IMR-90 (cell line): ENCODE results near the gene TRDMT1.

ENCODE experiments used
- CEBPB ChIP-seq: IDR thresholded peaks from 2 replicates; pipeline ENCODE4 v1.6.1; 2012; ENCODE audit warnings: low read depth, low read length, improper control_type of control experiment
- MAFK ChIP-seq: IDR thresholded peaks from 2 replicates; pipeline ENCODE4 v1.6.1; 2012; ENCODE audit warnings: low read depth, low read length, improper control_type of control experiment
- MXI1 ChIP-seq: IDR thresholded peaks from 2 replicates; pipeline ENCODE4 v1.6.1; 2012; ENCODE audit warnings: low read depth, mild to moderate bottlenecking, low read length, moderate library complexity, borderline replicate concordance
- POLR2A ChIP-seq: IDR thresholded peaks from 2 replicates; pipeline ENCODE4 v1.6.1; 2012; ENCODE audit warnings: mild to moderate bottlenecking, low read depth, low read length
- RAD21 ChIP-seq: IDR thresholded peaks from 2 replicates; pipeline ENCODE4 v1.6.1; 2012; ENCODE audit warnings: low read length, improper control_type of control experiment
- RCOR1 ChIP-seq: IDR thresholded peaks from 2 replicates; pipeline ENCODE4 v1.6.1; 2012; ENCODE audit warnings: mild to moderate bottlenecking, low read length, improper control_type of control experiment; ENCODE audit not compliant: insufficient replicate concordance
- SMC3 ChIP-seq: fragments of 150-350 bp; IDR thresholded peaks from 2 replicates; pipeline ENCODE4 v1.6.1; 2016; ENCODE audit warnings: low read depth, mild to moderate bottlenecking, antibody characterized with exemption, low read length, moderate library complexity
- TF ChIP-seq, protein P1 (sequence below): conservative IDR thresholded peaks from 2 replicates; pipeline ENCODE4 v1.5.1; 2012; ENCODE audit warnings: mild to moderate bottlenecking, low read depth, low read length, improper control_type of control experiment
- TF ChIP-seq, protein P2 (sequence below): fragments of 150-350 bp; IDR thresholded peaks from 2 replicates; pipeline ENCODE4 v1.6.1; 2017; ENCODE audit warnings: mild to moderate bottlenecking, antibody characterized with exemption, low read length, low read depth
- TF ChIP-seq, protein P3 (sequence below): fragments of 150-350 bp; IDR thresholded peaks from 2 replicates; pipeline ENCODE4 v1.6.1; 2016; ENCODE audit warnings: low read depth, mild to moderate bottlenecking, low read length, moderate library complexity, borderline replicate concordance

DNA sequence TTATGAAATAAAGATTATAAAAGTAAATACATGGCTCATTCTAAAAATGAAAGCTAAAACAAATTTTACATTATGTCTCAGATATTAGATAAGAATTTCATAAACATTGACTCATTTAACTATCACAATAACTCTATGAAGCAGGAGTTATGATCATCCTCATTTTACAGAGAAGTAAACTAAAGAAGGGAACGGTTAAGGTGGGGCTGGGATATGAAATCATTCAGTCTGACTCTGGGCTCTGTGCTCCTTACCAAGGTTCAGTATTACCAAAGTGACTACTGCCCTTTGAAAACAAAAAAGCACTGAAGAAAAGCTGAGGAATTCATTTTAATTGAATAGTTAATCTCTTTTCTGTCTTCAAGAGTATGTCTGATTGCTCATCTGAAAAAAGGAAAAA is 49.8 kb downstream of the TRDMT1 start:
- TF ChIP-seq, protein P1, sequence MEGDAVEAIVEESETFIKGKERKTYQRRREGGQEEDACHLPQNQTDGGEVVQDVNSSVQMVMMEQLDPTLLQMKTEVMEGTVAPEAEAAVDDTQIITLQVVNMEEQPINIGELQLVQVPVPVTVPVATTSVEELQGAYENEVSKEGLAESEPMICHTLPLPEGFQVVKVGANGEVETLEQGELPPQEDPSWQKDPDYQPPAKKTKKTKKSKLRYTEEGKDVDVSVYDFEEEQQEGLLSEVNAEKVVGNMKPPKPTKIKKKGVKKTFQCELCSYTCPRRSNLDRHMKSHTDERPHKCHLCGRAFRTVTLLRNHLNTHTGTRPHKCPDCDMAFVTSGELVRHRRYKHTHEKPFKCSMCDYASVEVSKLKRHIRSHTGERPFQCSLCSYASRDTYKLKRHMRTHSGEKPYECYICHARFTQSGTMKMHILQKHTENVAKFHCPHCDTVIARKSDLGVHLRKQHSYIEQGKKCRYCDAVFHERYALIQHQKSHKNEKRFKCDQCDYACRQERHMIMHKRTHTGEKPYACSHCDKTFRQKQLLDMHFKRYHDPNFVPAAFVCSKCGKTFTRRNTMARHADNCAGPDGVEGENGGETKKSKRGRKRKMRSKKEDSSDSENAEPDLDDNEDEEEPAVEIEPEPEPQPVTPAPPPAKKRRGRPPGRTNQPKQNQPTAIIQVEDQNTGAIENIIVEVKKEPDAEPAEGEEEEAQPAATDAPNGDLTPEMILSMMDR, result no peak
- TF ChIP-seq RAD21 (no peak), POLR2A (no peak), CEBPB (no peak), SMC3 (no peak), MXI1 (no peak), RCOR1 (no peak), MAFK (no peak)
- TF ChIP-seq, protein P2, sequence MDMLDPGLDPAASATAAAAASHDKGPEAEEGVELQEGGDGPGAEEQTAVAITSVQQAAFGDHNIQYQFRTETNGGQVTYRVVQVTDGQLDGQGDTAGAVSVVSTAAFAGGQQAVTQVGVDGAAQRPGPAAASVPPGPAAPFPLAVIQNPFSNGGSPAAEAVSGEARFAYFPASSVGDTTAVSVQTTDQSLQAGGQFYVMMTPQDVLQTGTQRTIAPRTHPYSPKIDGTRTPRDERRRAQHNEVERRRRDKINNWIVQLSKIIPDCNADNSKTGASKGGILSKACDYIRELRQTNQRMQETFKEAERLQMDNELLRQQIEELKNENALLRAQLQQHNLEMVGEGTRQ, result no peak
- TF ChIP-seq, protein P3, sequence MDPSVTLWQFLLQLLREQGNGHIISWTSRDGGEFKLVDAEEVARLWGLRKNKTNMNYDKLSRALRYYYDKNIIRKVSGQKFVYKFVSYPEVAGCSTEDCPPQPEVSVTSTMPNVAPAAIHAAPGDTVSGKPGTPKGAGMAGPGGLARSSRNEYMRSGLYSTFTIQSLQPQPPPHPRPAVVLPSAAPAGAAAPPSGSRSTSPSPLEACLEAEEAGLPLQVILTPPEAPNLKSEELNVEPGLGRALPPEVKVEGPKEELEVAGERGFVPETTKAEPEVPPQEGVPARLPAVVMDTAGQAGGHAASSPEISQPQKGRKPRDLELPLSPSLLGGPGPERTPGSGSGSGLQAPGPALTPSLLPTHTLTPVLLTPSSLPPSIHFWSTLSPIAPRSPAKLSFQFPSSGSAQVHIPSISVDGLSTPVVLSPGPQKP, result no peak
